HEK293 (cell line): ENCODE measurements around the gene OR1L8.

Experiments used
- CTCF ChIA-PET: fragments of 350-600 bp; formaldehyde crosslinking; extraction: SDS; loops from one replicate; lab custom pipeline; 2021; ENCODE audit warnings: antibody characterized with exemption; lab: Yijun Ruan, JAX
- POLR2A ChIA-PET: fragments of 300-600 bp; formaldehyde crosslinking; extraction: SDS; loops from one replicate; lab custom pipeline; 2020; ENCODE audit warnings: antibody characterized with exemption, inconsistent platforms; lab: Yijun Ruan, JAX
- H3K27ac ChIP-seq: fragments of 200-500 bp; sonication (Bioruptor generic); 2 replicates; pipeline ENCODE4 v1.5.1; 2014; ENCODE audit warnings: low read depth, low read length, control low read depth, inconsistent platforms; ENCODE audit errors: extremely low read depth
- H3K36me3 ChIP-seq, 2 experiments: fragments of 200-500 bp in 1 of 2; sonication (Bioruptor generic) in 1 of 2; 1 replicate in 1 of 2; 2 replicates in 1 of 2; pipeline ENCODE4 v1.5.1; 2014 to 2017; ENCODE audit warnings: inconsistent platforms in 2 of 2, low read length in 2 of 2; ENCODE audit not compliant: control insufficient read depth in 2 of 2, insufficient read depth in 1 of 2
- H3K4me1 ChIP-seq: fragments of 200-500 bp; sonication (Bioruptor generic); 2 replicates; pipeline ENCODE4 v1.5.1; 2014; ENCODE audit warnings: mild to moderate bottlenecking, low read length, inconsistent platforms; ENCODE audit not compliant: control insufficient read depth, insufficient read depth
- H3K4me3 ChIP-seq: 2 replicates; pipeline ENCODE4 v1.5.1; 2011; ENCODE audit warnings: low read depth, mild to moderate bottlenecking, control low read depth, low read length, moderate library complexity
- H3K9me3 ChIP-seq: fragments of 200-500 bp; sonication (Bioruptor generic); 2 replicates; pipeline ENCODE4 v1.5.1; 2014; ENCODE audit warnings: low read depth, low read length, inconsistent platforms; ENCODE audit not compliant: control insufficient read depth, insufficient read depth
- BCL11A ChIP-seq: fragments of 450-650 bp; formaldehyde crosslinking; IDR thresholded peaks from 2 replicates; pipeline ENCODE4 v1.5.1; 2016; ENCODE audit warnings: low read depth, missing biosample characterization, missing genetic modification characterization
- INSM2 ChIP-seq: fragments of 450-650 bp; formaldehyde crosslinking; IDR thresholded peaks from 2 replicates; pipeline ENCODE4 v1.5.1; 2016; ENCODE audit warnings: missing biosample characterization, missing genetic modification characterization
- KLF1 ChIP-seq: fragments of 450-650 bp; formaldehyde crosslinking; IDR thresholded peaks from 2 replicates; pipeline ENCODE4 v1.5.1; 2016; ENCODE audit warnings: missing biosample characterization, missing genetic modification characterization
- MYNN ChIP-seq: fragments of 450-650 bp; formaldehyde crosslinking; IDR thresholded peaks from 2 replicates; pipeline ENCODE4 v1.5.1; 2016; ENCODE audit warnings: missing biosample characterization, missing genetic modification characterization, borderline replicate concordance
- MZF1 ChIP-seq: fragments of 450-650 bp; formaldehyde crosslinking; IDR thresholded peaks from 2 replicates; pipeline ENCODE4 v1.5.1; 2017; ENCODE audit warnings: missing biosample characterization, missing genetic modification characterization, borderline replicate concordance
- PATZ1 ChIP-seq: fragments of 450-650 bp; formaldehyde crosslinking; IDR thresholded peaks from 2 replicates; pipeline ENCODE4 v1.5.1; 2016; ENCODE audit warnings: missing biosample characterization, missing genetic modification characterization
- SETDB1 ChIP-seq: IDR thresholded peaks from one replicate; pipeline ENCODE4 v1.6.1; 2017; ENCODE audit warnings: mild to moderate bottlenecking, low read length, moderate library complexity, mixed read lengths; ENCODE audit not compliant: insufficient read length
- SP7 ChIP-seq: fragments of 450-650 bp; formaldehyde crosslinking; IDR thresholded peaks from 2 replicates; pipeline ENCODE4 v1.5.1; 2016; ENCODE audit warnings: missing biosample characterization, missing genetic modification characterization
- ZBTB20 ChIP-seq: fragments of 450-650 bp; formaldehyde crosslinking; IDR thresholded peaks from 2 replicates; pipeline ENCODE4 v1.5.1; 2016; ENCODE audit warnings: missing biosample characterization, missing genetic modification characterization
- ZNF157 ChIP-seq: fragments of 450-650 bp; formaldehyde crosslinking; IDR thresholded peaks from 2 replicates; pipeline ENCODE4 v1.5.1; 2016; ENCODE audit warnings: missing biosample characterization, missing genetic modification characterization
- ZNF16 ChIP-seq: fragments of 450-650 bp; formaldehyde crosslinking; IDR thresholded peaks from 2 replicates; pipeline ENCODE4 v1.5.1; 2016; ENCODE audit warnings: low read depth, missing biosample characterization, missing genetic modification characterization
- ZNF2 ChIP-seq: fragments of 450-650 bp; formaldehyde crosslinking; IDR thresholded peaks from 2 replicates; pipeline ENCODE4 v1.5.1; 2016; ENCODE audit warnings: missing biosample characterization, missing genetic modification characterization
- ZNF202 ChIP-seq: fragments of 450-650 bp; formaldehyde crosslinking; IDR thresholded peaks from 2 replicates; pipeline ENCODE4 v1.5.1; 2016; ENCODE audit warnings: missing biosample characterization, missing genetic modification characterization, borderline replicate concordance
- ZNF311 ChIP-seq: fragments of 450-650 bp; formaldehyde crosslinking; IDR thresholded peaks from 2 replicates; pipeline ENCODE4 v1.5.1; 2017; ENCODE audit warnings: missing biosample characterization, missing genetic modification characterization, borderline replicate concordance
- ZNF335 ChIP-seq: fragments of 450-650 bp; formaldehyde crosslinking; conservative IDR thresholded peaks from 2 replicates; pipeline ENCODE4 v1.5.1; 2016; ENCODE audit warnings: missing biosample characterization, missing genetic modification characterization
- ZNF394 ChIP-seq: fragments of 450-650 bp; formaldehyde crosslinking; IDR thresholded peaks from 2 replicates; pipeline ENCODE4 v1.5.1; 2016; ENCODE audit warnings: missing biosample characterization, missing genetic modification characterization, mild to moderate bottlenecking, moderate library complexity, borderline replicate concordance
- ZNF48 ChIP-seq: fragments of 450-650 bp; formaldehyde crosslinking; IDR thresholded peaks from 2 replicates; pipeline ENCODE4 v1.5.1; 2016; ENCODE audit warnings: missing biosample characterization, missing genetic modification characterization
- ZNF514 ChIP-seq: fragments of 450-650 bp; formaldehyde crosslinking; IDR thresholded peaks from 2 replicates; pipeline ENCODE4 v1.5.1; 2016; ENCODE audit warnings: missing biosample characterization, missing genetic modification characterization
- ZNF596 ChIP-seq: fragments of 450-650 bp; IDR thresholded peaks from 2 replicates; pipeline ENCODE4 v1.5.0; 2018; ENCODE audit warnings: missing biosample characterization, mild to moderate bottlenecking, missing genetic modification characterization, moderate library complexity
- ZNF76 ChIP-seq: fragments of 450-650 bp; formaldehyde crosslinking; IDR thresholded peaks from 2 replicates; pipeline ENCODE4; 2016; ENCODE audit warnings: low read depth, missing biosample characterization, missing genetic modification characterization, borderline replicate concordance
- ZNF768 ChIP-seq: fragments of 450-650 bp; formaldehyde crosslinking; IDR thresholded peaks from 2 replicates; pipeline ENCODE4 v1.5.1; 2018; ENCODE audit warnings: missing biosample characterization, mild to moderate bottlenecking, missing genetic modification characterization
- ZNF777 ChIP-seq: fragments of 450-650 bp; formaldehyde crosslinking; IDR thresholded peaks from 2 replicates; pipeline ENCODE4 v1.5.1; 2017; ENCODE audit warnings: missing biosample characterization, missing genetic modification characterization, borderline replicate concordance
- ZSCAN5A ChIP-seq: fragments of 450-650 bp; formaldehyde crosslinking; IDR thresholded peaks from 2 replicates; pipeline ENCODE4 v1.5.1; 2016; ENCODE audit warnings: missing biosample characterization, missing genetic modification characterization
- TF ChIP-seq, protein P1 (sequence below): fragments of 450-650 bp; formaldehyde crosslinking; IDR thresholded peaks from 2 replicates; pipeline ENCODE4 v1.5.1; 2017; ENCODE audit warnings: missing biosample characterization, missing genetic modification characterization

OR1L8 gene

DNA sequence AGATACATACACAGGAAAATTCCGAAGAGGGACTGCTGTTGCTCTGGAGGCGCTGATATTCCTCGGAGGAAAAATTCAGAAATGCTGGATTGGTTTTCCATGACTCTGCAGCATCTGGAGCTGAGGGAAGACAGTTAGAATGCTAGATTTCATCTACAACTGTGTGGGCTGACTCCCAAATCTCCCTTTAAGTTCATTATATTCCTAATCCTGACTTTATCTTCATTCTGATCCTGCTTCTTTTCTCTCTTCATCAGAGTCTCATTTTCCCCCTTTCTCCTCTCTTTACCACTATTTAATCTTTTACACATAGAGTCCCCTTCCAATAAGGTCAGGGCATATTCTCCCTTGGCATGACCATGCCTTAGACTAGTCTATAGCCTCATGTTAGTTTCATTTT lies 56.0 kb downstream of the OR1L8 start, which contains the start of gene OR1N1:
Gene OR1N1, minus strand, starts transcription at position 101 of the 400 bp plus-strand sequence. Its CDS starts 0 bp downstream, at position 101.
- no peak within 1 kb of the TSS for H3K4me3 ChIP-seq
- ChIA-PET CTCF (no interaction called here), POLR2A (no interaction called here)
- H3K9me3 ChIP-seq, result no peaks in the 10 kb centered on the region
- no peak for TF ChIP-seq PATZ1 (tag by site-specific recombination)
- no peaks in the 10 kb centered on the region for H3K36me3 ChIP-seq
- H3K27ac ChIP-seq, result no peak within 1 kb of the TSS
- no peaks in the 10 kb centered on the region for H3K4me1 ChIP-seq

DNA sequence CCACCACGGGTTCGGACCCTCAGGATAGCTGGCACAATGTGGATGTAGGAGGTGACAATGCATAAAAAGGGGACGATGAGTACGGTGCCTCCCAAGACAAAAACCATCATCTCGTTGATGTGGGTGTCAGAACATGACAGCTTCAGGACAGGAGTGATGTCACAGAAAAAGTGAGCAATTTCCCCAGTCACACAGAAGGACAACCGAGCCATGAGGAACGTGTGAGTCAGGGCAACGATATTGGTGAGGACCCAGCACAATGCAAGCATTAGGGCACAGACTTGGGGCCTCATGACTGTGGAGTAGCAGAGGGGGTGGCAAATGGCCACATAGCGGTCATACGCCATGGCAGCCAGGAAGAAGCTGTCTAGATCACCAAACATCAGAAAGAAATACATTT lies 56.6 kb downstream of the OR1L8 start:
- no peaks in the 10 kb centered on the region for H3K9me3 ChIP-seq
- TF ChIP-seq KLF1 (tag by site-specific recombination), result no peak
- TF ChIP-seq ZNF311, result no peak
- no peak for TF ChIP-seq ZNF394 (tag by site-specific recombination)
- TF ChIP-seq, protein P1, sequence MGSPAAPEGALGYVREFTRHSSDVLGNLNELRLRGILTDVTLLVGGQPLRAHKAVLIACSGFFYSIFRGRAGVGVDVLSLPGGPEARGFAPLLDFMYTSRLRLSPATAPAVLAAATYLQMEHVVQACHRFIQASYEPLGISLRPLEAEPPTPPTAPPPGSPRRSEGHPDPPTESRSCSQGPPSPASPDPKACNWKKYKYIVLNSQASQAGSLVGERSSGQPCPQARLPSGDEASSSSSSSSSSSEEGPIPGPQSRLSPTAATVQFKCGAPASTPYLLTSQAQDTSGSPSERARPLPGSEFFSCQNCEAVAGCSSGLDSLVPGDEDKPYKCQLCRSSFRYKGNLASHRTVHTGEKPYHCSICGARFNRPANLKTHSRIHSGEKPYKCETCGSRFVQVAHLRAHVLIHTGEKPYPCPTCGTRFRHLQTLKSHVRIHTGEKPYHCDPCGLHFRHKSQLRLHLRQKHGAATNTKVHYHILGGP, result no peak
- no peak for TF ChIP-seq ZNF48
- TF ChIP-seq ZNF157, result no peak
- no peak for TF ChIP-seq ZNF202 (tag by site-specific recombination)
- TF ChIP-seq ZNF76, result no peak
- no peaks in the 10 kb centered on the region for H3K36me3 ChIP-seq
- ChIA-PET POLR2A (no interaction called here), CTCF (interaction anchor here (0.6 kb wide), 1 partner anchor 28 kb away, joined by 3 read pairs; no protein-coding TSS in a partner anchor)
- H3K4me3 ChIP-seq, result no peak overlapping the region
- no peak overlapping the region for H3K27ac ChIP-seq
- H3K4me1 ChIP-seq, result no peaks in the 10 kb centered on the region

GRCh38 chr9:122519376-122519775 lies 63.8 kb downstream of the OR1L8 start:
- Histone ChIP-seq H3K4me1 (no peaks in the 10 kb centered on the region), H3K4me3 (no peak overlapping the region), H3K27ac (no peak overlapping the region), H3K9me3 (no peaks in the 10 kb centered on the region), H3K36me3 (no peaks in the 10 kb centered on the region)
- no peak for TF ChIP-seq BCL11A (tag by site-specific recombination)
- no peak for TF ChIP-seq MZF1 (tag by site-specific recombination)
- TF ChIP-seq INSM2 (tag by site-specific recombination), result no peak
- TF ChIP-seq ZNF2, result no peak
- no peak for TF ChIP-seq KLF1 (tag by site-specific recombination)
- TF ChIP-seq ZNF335 (tag by site-specific recombination), result no peak
- no peak for TF ChIP-seq ZNF777 (tag by site-specific recombination)
- no peak for TF ChIP-seq ZNF514 (tag by site-specific recombination)
- no peak for TF ChIP-seq ZSCAN5A (tag by site-specific recombination)
- TF ChIP-seq SP7 (tag by site-specific recombination), result no peak
- no peak for TF ChIP-seq ZNF596 (tag by site-specific recombination)
- no peak for TF ChIP-seq ZNF157
- TF ChIP-seq SETDB1, result no peak
- no peak for TF ChIP-seq ZBTB20
- TF ChIP-seq ZNF768 (tag by site-specific recombination), result no peak
- no peak for TF ChIP-seq MYNN
- no peak for TF ChIP-seq PATZ1 (tag by site-specific recombination)
- no peak for TF ChIP-seq ZNF16
- CTCF ChIA-PET, result no interaction called here
- POLR2A ChIA-PET, result no interaction called here
